Activated CD8-positive, alpha-beta memory T cell treated with anti-CD3 and anti-CD28 coated beads, Interleukin-2, amount 10 ng/mL, durations not matched to agents 7 days and 5 days (primary cell): ENCODE measurements around the gene TMC5. TPM values are rescaled to one million over a fixed set of nuclear protein-coding genes. Genes with fewer than 3 reads are reported as not detected.

Source experiments
- ATAC-seq: fragments of 150-1000 bp; cut with Tn5 transposase; one replicate; pipeline ENCODE4 v1.10.0; 2021; ENCODE audit warnings: moderate library complexity
- CTCF ChIA-PET: fragments of 350-600 bp; sonication (Branson Sonifier 250); formaldehyde crosslinking; loops from one replicate; lab custom pipeline; 2021; ENCODE audit warnings: antibody characterized with exemption; lab: Charles Lee
- DNase-seq: peaks from one replicate; pipeline ENCODE4 v3.0.0-alpha.2; 2020
- H3K27ac Mint-ChIP-seq: one replicate; pipeline ENCODE4 v1.8.0; 2021; ENCODE audit warnings: mild to moderate bottlenecking, mixed read lengths
- H3K27me3 Mint-ChIP-seq: one replicate; pipeline ENCODE4 v1.8.0; 2021; ENCODE audit warnings: mixed read lengths
- H3K36me3 Mint-ChIP-seq: one replicate; pipeline ENCODE4 v1.8.0; 2021; ENCODE audit warnings: mild to moderate bottlenecking, mixed read lengths
- H3K4me1 Mint-ChIP-seq: one replicate; pipeline ENCODE4 v1.8.0; 2021; ENCODE audit warnings: mixed read lengths
- H3K4me3 Mint-ChIP-seq: one replicate; pipeline ENCODE4 v1.8.0; 2021; ENCODE audit warnings: mild to moderate bottlenecking, moderate library complexity, mixed read lengths
- H3K9me3 Mint-ChIP-seq: one replicate; pipeline ENCODE4 v1.8.0; 2022; ENCODE audit warnings: low read depth, mixed read lengths
- total RNA-seq, 2 experiments: library from RNA; stranded (reverse); gene quantifications; one replicate each; pipeline ENCODE4 v1.2.3, GENCODE V29; 2021

The TMC5 gene
- total RNA-seq, 2 experiments from 2014 or later = 0.09 TPM; not detected in 1

DNA sequence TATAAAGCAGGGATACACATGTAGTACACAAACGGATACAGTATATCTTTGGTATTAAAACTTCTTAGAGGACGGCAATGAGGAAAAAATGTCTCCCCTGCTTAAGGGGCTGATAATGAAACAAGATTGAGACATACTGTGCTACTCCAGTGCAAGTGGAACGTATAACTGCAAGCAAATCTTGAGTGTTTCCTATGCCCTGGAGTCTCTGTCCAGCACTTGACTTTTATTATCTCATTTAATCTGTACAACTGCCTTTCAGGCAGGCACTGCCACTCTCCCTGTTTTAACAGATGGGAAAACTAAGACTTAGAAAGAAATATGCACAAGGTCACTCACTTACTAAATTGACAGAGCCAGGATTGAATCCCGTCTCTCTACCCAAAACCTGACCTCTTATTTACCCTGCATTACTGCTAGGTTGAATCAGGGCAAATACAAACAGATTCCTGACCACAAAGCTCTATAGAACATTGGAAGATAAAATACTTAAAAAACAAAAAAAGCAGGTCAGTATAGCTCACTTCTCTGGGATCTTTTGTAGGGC, 28.7 kb downstream of the TMC5 start:
- Mint-ChIP-seq H3K27me3 (no peaks in the 10 kb centered on the region), H3K36me3 (no peaks in the 10 kb centered on the region), H3K4me3 (no peak overlapping the region), H3K27ac (no peak overlapping the region), H3K4me1 (no peaks in the 10 kb centered on the region), H3K9me3 (peaks cover 3% of the 10 kb centered on the region)
- CTCF ChIA-PET = no interaction called here
- ATAC-seq (no peak), DNase-seq (no peak)

DNA sequence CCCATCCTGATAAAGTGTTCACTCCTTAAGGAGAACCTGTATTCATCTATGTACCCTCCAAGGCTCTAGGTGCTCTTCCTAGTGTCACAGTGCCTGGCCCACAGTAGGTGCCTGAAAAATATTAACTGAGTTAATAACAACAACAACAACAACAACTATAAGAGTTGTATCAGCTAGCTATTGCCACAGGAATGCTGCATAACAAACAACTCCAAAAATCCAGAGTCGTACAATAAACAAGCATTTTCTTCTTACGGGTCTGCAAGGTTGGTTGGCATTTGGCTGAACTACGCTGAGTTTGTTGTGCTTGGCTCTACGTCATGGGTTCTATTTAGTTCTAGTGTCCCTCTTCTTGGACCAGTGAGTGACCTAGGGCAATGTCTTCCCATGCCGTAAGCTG, 29.2 kb downstream of the TMC5 start:
- H3K4me3 Mint-ChIP-seq = no peak overlapping the region
- no peaks in the 10 kb centered on the region for H3K27me3 Mint-ChIP-seq
- no peaks in the 10 kb centered on the region for H3K4me1 Mint-ChIP-seq
- H3K36me3 Mint-ChIP-seq = no peaks in the 10 kb centered on the region
- DNase-seq (no peak), ATAC-seq (no peak)
- no peak overlapping the region for H3K27ac Mint-ChIP-seq
- CTCF ChIA-PET = no interaction called here
- H3K9me3 Mint-ChIP-seq = peaks cover 3% of the 10 kb centered on the region

GRCh38 chr16:19450186-19450585, 32.5 kb downstream of the TMC5 start:
- Mint-ChIP-seq H3K4me1 (no peaks in the 10 kb centered on the region), H3K27me3 (no peaks in the 10 kb centered on the region), H3K27ac (no peak overlapping the region), H3K36me3 (no peaks in the 10 kb centered on the region), H3K9me3 (no peaks in the 10 kb centered on the region), H3K4me3 (no peak overlapping the region)
- DNase-seq (no peak), ATAC-seq (no peak)
- CTCF ChIA-PET = no interaction called here

DNA sequence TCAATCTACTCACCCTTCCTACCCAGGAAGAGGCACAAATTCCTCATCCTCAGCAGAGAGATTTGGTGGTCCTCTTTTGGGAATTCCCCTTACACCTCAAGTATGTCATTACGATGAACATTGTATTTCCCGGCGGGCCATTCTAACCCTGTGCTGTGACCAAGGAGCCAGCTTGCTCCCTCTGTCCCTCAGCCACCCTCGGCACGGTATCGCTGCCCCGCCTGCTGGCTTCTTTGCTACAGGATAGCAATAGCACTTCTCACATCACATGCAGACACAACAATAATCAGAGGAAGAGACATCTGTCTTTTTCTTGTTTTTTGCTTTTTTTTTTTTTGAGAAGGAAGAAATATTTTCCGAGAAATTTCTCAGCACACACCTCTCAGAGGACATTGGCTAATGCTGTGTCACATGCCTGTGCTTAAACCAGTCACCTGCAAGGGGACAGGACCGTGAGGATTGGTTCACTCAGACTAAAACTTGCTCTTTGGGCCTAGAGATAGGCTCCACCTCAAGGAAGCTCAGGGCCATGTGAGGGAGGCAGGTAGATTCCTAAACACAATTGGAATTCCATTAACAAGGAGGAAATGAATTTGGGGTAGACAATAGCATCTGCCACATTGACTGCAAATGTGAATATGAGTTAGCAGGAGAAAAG, 41.2 kb downstream of the TMC5 start:
- Mint-ChIP-seq H3K36me3 (no peaks in the 10 kb centered on the region), H3K9me3 (no peaks in the 10 kb centered on the region), H3K4me3 (no peak overlapping the region), H3K27me3 (peaks cover 5% of the 10 kb centered on the region), H3K27ac (no peak overlapping the region), H3K4me1 (no peaks in the 10 kb centered on the region)
- CTCF ChIA-PET = interaction anchor here (1.1 kb wide), 1 partner anchor 44 kb away, joined by 3 read pairs; no protein-coding TSS in a partner anchor
- DNase-seq = no peak
- ATAC-seq = no peak

GRCh38 chr16:19460397-19460796, 42.7 kb downstream of the TMC5 start:
- ATAC-seq (no peak), DNase-seq (no peak)
- H3K36me3 Mint-ChIP-seq = no peaks in the 10 kb centered on the region
- H3K27ac Mint-ChIP-seq = no peak overlapping the region
- H3K9me3 Mint-ChIP-seq = no peaks in the 10 kb centered on the region
- CTCF ChIA-PET = no interaction called here
- H3K27me3 Mint-ChIP-seq = peaks cover 5% of the 10 kb centered on the region
- H3K4me3 Mint-ChIP-seq = no peak overlapping the region
- H3K4me1 Mint-ChIP-seq = no peaks in the 10 kb centered on the region

DNA sequence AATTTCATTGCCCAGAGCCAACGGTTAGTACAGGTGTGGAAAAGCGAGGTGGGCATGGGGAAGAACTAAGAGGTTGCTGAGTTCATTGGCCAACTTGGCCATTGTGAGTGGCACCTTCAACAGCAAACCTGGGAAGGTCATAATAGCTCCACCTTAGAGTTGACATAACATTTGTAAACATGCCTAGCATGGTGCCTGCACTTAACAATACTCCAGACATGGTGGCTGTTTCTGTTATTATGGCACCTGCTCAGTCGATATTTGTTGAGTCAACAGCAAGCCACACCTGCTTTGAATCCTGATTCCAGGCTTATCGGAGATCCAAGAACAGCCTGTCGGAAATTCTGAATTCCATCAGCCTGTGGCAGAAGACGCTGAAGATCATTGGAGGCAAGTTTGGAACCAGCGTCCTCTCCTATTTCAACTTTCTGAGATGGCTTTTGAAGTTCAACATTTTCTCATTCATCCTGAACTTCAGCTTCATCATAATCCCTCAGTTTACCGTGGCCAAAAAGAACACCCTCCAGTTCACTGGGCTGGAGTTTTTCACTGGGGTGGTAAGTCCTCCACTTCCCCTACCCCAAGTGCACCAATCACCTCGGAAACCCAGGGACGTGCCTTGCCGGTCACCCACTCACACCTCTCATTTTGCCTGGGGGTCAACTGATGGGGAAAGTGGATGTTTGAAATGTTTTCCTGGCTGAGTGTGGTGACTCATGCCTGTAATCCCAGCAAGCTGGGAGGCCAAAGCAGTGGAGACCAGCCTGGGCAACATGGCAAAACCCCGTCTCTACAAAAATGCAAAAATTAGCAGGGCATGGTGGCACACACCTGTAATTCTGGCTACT, 46.0 kb downstream of the TMC5 start:
- CTCF ChIA-PET = no interaction called here
- H3K4me3 Mint-ChIP-seq = no peak overlapping the region
- ATAC-seq (no peak), DNase-seq (no peak)
- no peaks in the 10 kb centered on the region for H3K36me3 Mint-ChIP-seq
- H3K9me3 Mint-ChIP-seq = no peaks in the 10 kb centered on the region
- peaks cover 3% of the 10 kb centered on the region for H3K27me3 Mint-ChIP-seq
- no peak overlapping the region for H3K27ac Mint-ChIP-seq
- H3K4me1 Mint-ChIP-seq = no peaks in the 10 kb centered on the region

DNA sequence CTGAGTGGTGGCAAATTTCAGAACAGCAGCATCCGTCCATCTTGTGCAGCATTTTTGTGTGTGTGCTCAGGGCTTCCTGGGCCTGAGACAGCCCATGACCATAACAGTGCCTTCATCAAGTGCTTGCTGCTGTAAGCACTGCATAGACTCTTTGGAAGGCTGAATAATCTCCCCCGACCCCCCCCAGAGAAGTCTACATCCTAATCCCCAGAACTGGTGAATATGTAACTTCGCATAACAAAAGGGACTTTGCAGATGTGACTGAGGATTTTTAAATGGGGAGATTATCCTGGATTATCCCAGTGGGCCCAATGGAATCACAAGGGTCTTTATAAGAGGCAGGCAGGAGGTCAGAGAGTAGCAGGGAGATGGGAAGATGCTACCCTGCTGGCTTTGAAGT, 50.6 kb downstream of the TMC5 start:
- Mint-ChIP-seq H3K27me3 (no peaks in the 10 kb centered on the region), H3K4me1 (no peaks in the 10 kb centered on the region), H3K36me3 (no peaks in the 10 kb centered on the region), H3K9me3 (no peaks in the 10 kb centered on the region), H3K4me3 (no peak overlapping the region), H3K27ac (no peak overlapping the region)
- DNase-seq (no peak), ATAC-seq (no peak)
- CTCF ChIA-PET = no interaction called here

DNA sequence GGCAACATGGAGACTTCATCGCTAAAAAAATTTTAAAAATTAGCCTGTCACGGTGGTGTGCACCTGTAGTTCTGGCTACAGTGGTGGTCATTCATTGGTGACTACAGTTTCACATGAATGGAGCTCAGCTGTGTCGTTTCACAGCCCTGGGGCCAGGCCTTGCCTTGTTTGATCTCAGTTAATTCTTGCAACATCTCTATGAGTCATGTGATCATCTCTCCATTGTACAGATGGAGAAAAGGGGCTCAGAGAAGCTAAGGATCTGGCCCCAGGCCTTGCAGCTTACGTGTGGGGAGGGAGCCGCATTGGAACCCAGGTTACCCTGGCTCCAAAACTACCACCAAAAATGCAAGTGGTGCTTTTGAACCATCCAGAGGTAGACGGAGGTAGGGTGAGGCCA, 54.8 kb downstream of the TMC5 start:
- DNase-seq (no peak), ATAC-seq (no peak)
- no peak overlapping the region for H3K27ac Mint-ChIP-seq
- H3K9me3 Mint-ChIP-seq = no peaks in the 10 kb centered on the region
- no peak overlapping the region for H3K4me3 Mint-ChIP-seq
- H3K4me1 Mint-ChIP-seq = no peaks in the 10 kb centered on the region
- no peaks in the 10 kb centered on the region for H3K36me3 Mint-ChIP-seq
- CTCF ChIA-PET = no interaction called here
- H3K27me3 Mint-ChIP-seq = no peaks in the 10 kb centered on the region

GRCh38 chr16:19474617-19475016, 56.9 kb downstream of the TMC5 start:
- ATAC-seq (no peak), DNase-seq (no peak)
- H3K4me1 Mint-ChIP-seq = no peaks in the 10 kb centered on the region
- CTCF ChIA-PET = no interaction called here
- H3K36me3 Mint-ChIP-seq = no peaks in the 10 kb centered on the region
- no peaks in the 10 kb centered on the region for H3K27me3 Mint-ChIP-seq
- no peak overlapping the region for H3K27ac Mint-ChIP-seq
- no peaks in the 10 kb centered on the region for H3K9me3 Mint-ChIP-seq
- no peak overlapping the region for H3K4me3 Mint-ChIP-seq

DNA sequence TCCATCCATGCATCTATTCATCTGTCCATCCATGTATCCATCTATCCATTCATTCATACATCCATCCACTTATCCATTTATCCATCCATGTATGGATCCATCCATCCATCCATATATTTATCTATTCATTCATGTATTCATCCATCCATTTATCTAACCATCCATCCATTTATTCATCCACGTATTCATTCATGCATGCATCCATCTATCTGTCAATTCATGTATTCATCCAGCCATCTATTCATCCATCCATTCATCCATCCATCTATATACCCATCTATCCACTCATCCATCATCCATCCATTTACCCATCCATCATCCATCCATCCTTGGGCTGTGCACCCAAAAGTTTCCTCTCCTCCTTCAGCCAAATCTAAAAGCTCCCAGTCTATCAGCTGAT, 60.8 kb downstream of the TMC5 start:
- no peak for ATAC-seq
- no peak for DNase-seq
- no peaks in the 10 kb centered on the region for H3K9me3 Mint-ChIP-seq

DNA sequence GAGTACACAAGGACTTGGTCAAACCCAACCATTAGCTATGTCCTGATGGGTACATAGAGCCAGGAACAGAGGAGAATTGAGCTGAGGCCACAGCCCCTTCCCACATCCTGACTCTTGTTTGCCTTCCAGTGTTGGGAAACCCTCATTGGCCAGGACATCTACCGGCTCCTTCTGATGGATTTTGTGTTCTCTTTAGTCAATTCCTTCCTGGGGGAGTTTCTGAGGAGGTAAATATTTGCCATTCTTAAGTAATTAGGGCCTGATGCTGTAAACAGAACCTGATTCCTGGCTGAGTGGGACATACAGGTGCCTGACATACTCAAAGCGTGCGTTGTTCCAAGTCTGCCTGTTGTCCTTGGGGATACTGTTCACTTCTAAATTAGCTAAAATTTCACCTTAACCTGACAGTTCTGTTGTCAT, 61.6 kb downstream of the TMC5 start:
- ATAC-seq = no peak
- H3K27me3 Mint-ChIP-seq = peaks cover 4% of the 10 kb centered on the region
- no peak overlapping the region for H3K4me3 Mint-ChIP-seq
- no peak overlapping the region for H3K27ac Mint-ChIP-seq
- no peak for DNase-seq
- no peaks in the 10 kb centered on the region for H3K9me3 Mint-ChIP-seq
- CTCF ChIA-PET = interaction anchor here (1.2 kb wide), 1 partner anchor 52 kb away, joined by 3 read pairs; no protein-coding TSS in a partner anchor
- no peaks in the 10 kb centered on the region for H3K36me3 Mint-ChIP-seq
- H3K4me1 Mint-ChIP-seq = no peaks in the 10 kb centered on the region

More for the DNA sequence above, 60.8 kb downstream of the TMC5 start:
- peaks cover 4% of the 10 kb centered on the region for H3K27me3 Mint-ChIP-seq
- H3K27ac Mint-ChIP-seq = no peak overlapping the region
- no peaks in the 10 kb centered on the region for H3K4me1 Mint-ChIP-seq
- CTCF ChIA-PET = interaction anchor here (1.2 kb wide), 1 partner anchor 51 kb away, joined by 3 read pairs; no protein-coding TSS in a partner anchor
- H3K4me3 Mint-ChIP-seq = no peak overlapping the region
- no peaks in the 10 kb centered on the region for H3K36me3 Mint-ChIP-seq

- Mint-ChIP-seq H3K9me3 (no peaks in the 10 kb centered on the region), H3K27ac (no peak overlapping the region), H3K36me3 (no peaks in the 10 kb centered on the region), H3K27me3 (peaks cover 4% of the 10 kb centered on the region), H3K4me3 (no peak overlapping the region), H3K4me1 (no peaks in the 10 kb centered on the region)
- DNase-seq (no peak), ATAC-seq (no peak)
- CTCF ChIA-PET = no interaction called here
Observed at GRCh38 chr16:19481296-19481695, 63.6 kb downstream of the TMC5 start.

GRCh38 chr16:19481769-19482168, 64.1 kb downstream of the TMC5 start:
- Mint-ChIP-seq H3K36me3 (no peaks in the 10 kb centered on the region), H3K9me3 (no peaks in the 10 kb centered on the region), H3K4me3 (no peak overlapping the region), H3K27ac (no peak overlapping the region), H3K4me1 (no peaks in the 10 kb centered on the region), H3K27me3 (peaks cover 4% of the 10 kb centered on the region)
- no peak for ATAC-seq
- DNase-seq = no peak
- CTCF ChIA-PET = no interaction called here

DNA sequence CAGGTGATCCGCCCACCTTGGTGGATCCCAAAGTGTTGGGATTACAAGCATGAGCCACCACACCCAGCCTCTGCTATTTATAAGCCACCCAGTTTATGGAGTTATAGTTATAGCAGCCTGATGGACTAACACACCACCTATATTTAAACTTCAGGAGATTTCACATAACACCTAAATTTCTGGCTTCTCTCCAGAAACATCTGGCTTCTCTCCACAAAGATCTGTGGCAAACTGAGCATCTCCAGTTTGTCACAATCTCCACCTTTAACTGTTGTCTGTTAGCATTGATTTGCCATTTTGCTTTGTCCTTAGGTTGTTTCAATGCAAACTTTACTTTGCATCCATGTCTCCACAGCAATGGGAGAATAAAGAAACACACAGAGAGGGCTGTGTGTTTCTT, 64.6 kb downstream of the TMC5 start:
- no peak overlapping the region for H3K4me3 Mint-ChIP-seq
- no peaks in the 10 kb centered on the region for H3K36me3 Mint-ChIP-seq
- ATAC-seq = no peak
- H3K4me1 Mint-ChIP-seq = no peaks in the 10 kb centered on the region
- no peak overlapping the region for H3K27ac Mint-ChIP-seq
- no peak for DNase-seq
- H3K27me3 Mint-ChIP-seq = peaks cover 4% of the 10 kb centered on the region
- no peaks in the 10 kb centered on the region for H3K9me3 Mint-ChIP-seq
- CTCF ChIA-PET = no interaction called here
